Measurements from ENCODE around the gene IL36B. TPM values are rescaled to one million over a fixed set of nuclear protein-coding genes. Genes with fewer than 3 reads are reported as not detected.

Gene IL36B
- total RNA-seq: not detected in 2 replicates

GRCh38 chr2:113052396-113052917 is at the start of gene IL36B:
TSS of gene IL36B (minus strand) at chr2:113052867.

GRCh38 chr2:113067681-113068080 is 15.0 kb upstream of the IL36B start, which contains the start of gene IL1F10:
TSS of gene IL1F10 (plus strand) at chr2:113067970. CDS start at chr2:113072739, 4,769 bp downstream.

GRCh38 chr2:113058998-113059960 is 6.6 kb upstream of the IL36B start, which contains the start of gene IL36RN:
TSS of gene IL36RN (plus strand) at chr2:113059198. CDS start at chr2:113059439, 241 bp downstream.

GRCh38 chr2:113005030-113005509 is 47.6 kb downstream of the IL36B start, which contains the start of gene IL36A:
TSS of gene IL36A (plus strand) at chr2:113005459. CDS start at chr2:113005872, 413 bp downstream.

GRCh38 chr2:112977559-112978056 is 75.1 kb downstream of the IL36B start, which contains the start of gene IL36G:
TSS of gene IL36G (plus strand) at chr2:112978006. CDS start at chr2:112978639, 633 bp downstream.

Small RNA genes lying within 50 kb of the gene (small RNA-seq; reads per million reads assigned to genes)
- gene HMGN2P23 (not detected), gene RNU6-1180P (not detected)

Other genes with a start within 250 kb of the IL36B start
- gene IL1B, start 216.1 kb downstream of the IL36B start, total RNA-seq: 0.11 TPM in 1 of 2 replicates, not detected in the other
- not detected in 2 replicates for gene IL37, start 141.7 kb downstream of the IL36B start, total RNA-seq
- gene IL36G, start 74.9 kb downstream of the IL36B start, total RNA-seq: not detected in 2 replicates
- not detected in 2 replicates for gene IL36A, start 47.4 kb downstream of the IL36B start, total RNA-seq
- gene IL36RN, start 6.3 kb upstream of the IL36B start, total RNA-seq: not detected in 2 replicates
- not detected in 2 replicates for gene IL1F10, start 15.1 kb upstream of the IL36B start, total RNA-seq
- not detected in 2 replicates for gene IL1RN, start 74.7 kb upstream of the IL36B start, total RNA-seq
- gene PSD4, start 121.1 kb upstream of the IL36B start, total RNA-seq: 4.2 and 5.1 TPM in 2 replicates
- gene PAX8, start 226.1 kb upstream of the IL36B start, total RNA-seq: 0.65 and 0.86 TPM in 2 replicates